ENCODE measurements around the gene EPHB1.

EPHB1 gene

GRCh38 chr3:135182364-135182998 lies 387.4 kb downstream of the EPHB1 start (continued):
- TF ChIP-seq POU6F1 (CRISPR knock-in tag; IDR thresholded peaks at IDR 0.05; ENCODE audit: borderline replicate concordance, low read depth), result no peak
- no peak for TF ChIP-seq ZFP30 (CRISPR knock-in tag; IDR thresholded peaks at IDR 0.05)

GRCh38 chr3:135190658-135191057 lies 395.6 kb downstream of the EPHB1 start:
- ATAC-seq, result no peak
- TF ChIP-seq BACH2 (CRISPR knock-in tag; IDR thresholded peaks at IDR 0.05; ENCODE audit: borderline replicate concordance), result no peak
- TF ChIP-seq SNAI2 (CRISPR knock-in tag; IDR thresholded peaks at IDR 0.05), result no peak
- TF ChIP-seq ZNF70 (CRISPR knock-in tag; IDR thresholded peaks at IDR 0.05), result no peak
- no peak for TF ChIP-seq ISL1 (CRISPR knock-in tag; IDR thresholded peaks at IDR 0.05)
- no peak for TF ChIP-seq OSR1 (CRISPR knock-in tag; IDR thresholded peaks at IDR 0.05)
- no peak for TF ChIP-seq GLIS3 (CRISPR knock-in tag; IDR thresholded peaks at IDR 0.05)
- no peak for TF ChIP-seq TSHZ2 (CRISPR knock-in tag; IDR thresholded peaks at IDR 0.05)
- no peak for TF ChIP-seq POU6F1 (CRISPR knock-in tag; IDR thresholded peaks at IDR 0.05; ENCODE audit: borderline replicate concordance, low read depth)
- no peak for TF ChIP-seq ZNF8 (CRISPR knock-in tag; IDR thresholded peaks at IDR 0.05)
- TF ChIP-seq PPARA (CRISPR knock-in tag; IDR thresholded peaks at IDR 0.05; ENCODE audit: borderline replicate concordance), result no peak
- no peak for TF ChIP-seq CSDC2 (CRISPR knock-in tag; IDR thresholded peaks at IDR 0.05)
- TF ChIP-seq CSRNP3 (CRISPR knock-in tag; IDR thresholded peaks at IDR 0.05), result no peak
- TF ChIP-seq TCF4 (CRISPR knock-in tag; IDR thresholded peaks at IDR 0.05; ENCODE audit: borderline replicate concordance), result no peak
- no peak for TF ChIP-seq ESRRG (CRISPR knock-in tag; IDR thresholded peaks at IDR 0.05)
- no peak for TF ChIP-seq RARB (CRISPR knock-in tag; IDR thresholded peaks at IDR 0.05)
- TF ChIP-seq ZFP3 (CRISPR knock-in tag; IDR thresholded peaks at IDR 0.05), result no peak

- TF ChIP-seq ISL1 (CRISPR knock-in tag; IDR thresholded peaks at IDR 0.05) (no peak), ESRRG (CRISPR knock-in tag; IDR thresholded peaks at IDR 0.05) (no peak), BACH2 (CRISPR knock-in tag; IDR thresholded peaks at IDR 0.05; ENCODE audit: borderline replicate concordance) (no peak), CSDC2 (CRISPR knock-in tag; IDR thresholded peaks at IDR 0.05) (no peak), ZNF8 (CRISPR knock-in tag; IDR thresholded peaks at IDR 0.05) (no peak), CSRNP3 (CRISPR knock-in tag; IDR thresholded peaks at IDR 0.05) (no peak), TCF4 (CRISPR knock-in tag; IDR thresholded peaks at IDR 0.05; ENCODE audit: borderline replicate concordance) (no peak), ARNTL (CRISPR knock-in tag; IDR thresholded peaks at IDR 0.05; ENCODE audit: borderline replicate concordance, low read depth) (no peak), PATZ1 (CRISPR knock-in tag; IDR thresholded peaks at IDR 0.05; ENCODE audit: borderline replicate concordance) (no peak), ZFP3 (CRISPR knock-in tag; IDR thresholded peaks at IDR 0.05) (no peak), ZNF70 (CRISPR knock-in tag; IDR thresholded peaks at IDR 0.05) (no peak), ZNF565 (CRISPR knock-in tag; conservative IDR thresholded peaks at IDR 0.05; ENCODE audit: low read depth) (no peak), ZC3H10 (CRISPR knock-in tag; IDR thresholded peaks at IDR 0.05) (no peak)
- no peak for ATAC-seq
These were observed 396.6 kb downstream of the EPHB1 start for GRCh38 chr3:135191708-135192107.

Measured in SK-N-SH treated with all-trans-retinoic acid at 6 μM for 48 hours (cell line).